Kidney (tissue), 14 donors: ENCODE results near the gene MRPL55. TPM values are rescaled to one million over a fixed set of nuclear protein-coding genes. Genes with fewer than 3 reads are reported as not detected.

ENCODE experiments used
- DNase-seq, 5 donors: peaks; one replicate each; pipeline ENCODE4 v3.0.0-alpha.2; 2013 to 2020
- FAIRE-seq: peaks from 2 replicates; lab custom pipeline; 2012; peaks lifted over from hg19 to GRCh38; lab: Jason Lieb, UNC
- H3K27ac ChIP-seq, 2 donors: one replicate each; pipeline ENCODE4 v1.7.0; 2013; ENCODE audit warnings: low read depth in 2 of 2, low read length in 2 of 2, inconsistent platforms in 1 of 2
- H3K27me3 ChIP-seq: one replicate; pipeline ENCODE4 v1.7.1; 2013; ENCODE audit warnings: low read length, inconsistent platforms; ENCODE audit not compliant: control insufficient read depth, insufficient read depth
- H3K36me3 ChIP-seq, 3 donors: one replicate each; pipeline versions ENCODE4 v1.7.0 to v1.7.1; 2013; ENCODE audit warnings: low read length in 3 of 3, control low read depth in 1 of 3, inconsistent platforms in 1 of 3; ENCODE audit not compliant: insufficient read depth in 3 of 3, control insufficient read depth in 2 of 3
- H3K4me1 ChIP-seq, 3 donors: one replicate each; pipeline versions ENCODE4 v1.7.0 to v1.7.1; 2013; ENCODE audit warnings: low read length in 3 of 3, inconsistent platforms in 1 of 3, low read depth in 1 of 3; ENCODE audit not compliant: control insufficient read depth in 2 of 3, insufficient read depth in 2 of 3
- H3K4me3 ChIP-seq, 3 donors: one replicate each; pipeline versions ENCODE4 v1.7.0 to v1.8.1; 2013; ENCODE audit warnings: low read length in 3 of 3, control low read depth in 1 of 3, inconsistent platforms in 1 of 3
- H3K9ac ChIP-seq, 3 donors: one replicate each; pipeline versions ENCODE4 v1.7.0 to v1.7.1; 2013; ENCODE audit warnings: low read length in 3 of 3, control low read depth in 1 of 3, inconsistent platforms in 1 of 3
- H3K9me3 ChIP-seq, 3 donors: one replicate each; pipeline versions ENCODE4 v1.7.0 to v1.7.1; 2013; ENCODE audit warnings: low read length in 3 of 3, control low read depth in 1 of 3, inconsistent platforms in 1 of 3; ENCODE audit not compliant: control insufficient read depth in 2 of 3, insufficient read depth in 1 of 3
- CTCF ChIP-seq: IDR thresholded peaks from 3 replicates; pipeline ENCODE4 v1.5.1; 2012; ENCODE audit warnings: mild to moderate bottlenecking, moderate library complexity, borderline replicate concordance; ENCODE audit not compliant: insufficient read depth; ENCODE audit errors: extremely low read depth
- intact Hi-C: fragments of 100-400 bp; cut with DNase I; formaldehyde crosslinking; loops from one replicate; pipeline ENCODE4 v1.11.1; 2022
- polyA plus RNA-seq: library from polyadenylated mRNA; stranded (reverse); fragments of 350-450 nt; fragmentation: Illumina TruSeq; extraction: RNeasy Lipid Tissue Mini Kit (QIAGEN cat#74804); gene quantifications from one replicate; pipeline ENCODE4 v1.2.3, GENCODE V29; 2014; ENCODE audit warnings: low read depth, low replicate concordance; ENCODE audit not compliant: insufficient read depth
- total RNA-seq: library from RNA; stranded (reverse); fragmentation: NEBNext Ultra II Directional; extraction: Animal tissue kit (Norgen Biotek cat#: 25700); gene quantifications from one replicate; pipeline ENCODE4 v1.2.1, GENCODE V29; 2021
- donor health status: control.
- donor health status: control.
- donor health status: control.
- donor health status: control.
- donor health status: control.
- donor health status: DM: yes; HTN: yes; CAD: no.
- donor health status: Normal renal cell carcinoma (clear cell type).

The MRPL55 gene
- total and polyA plus RNA-seq, 2 donors from 2014 or later: 37.8 to 141 TPM

DNA sequence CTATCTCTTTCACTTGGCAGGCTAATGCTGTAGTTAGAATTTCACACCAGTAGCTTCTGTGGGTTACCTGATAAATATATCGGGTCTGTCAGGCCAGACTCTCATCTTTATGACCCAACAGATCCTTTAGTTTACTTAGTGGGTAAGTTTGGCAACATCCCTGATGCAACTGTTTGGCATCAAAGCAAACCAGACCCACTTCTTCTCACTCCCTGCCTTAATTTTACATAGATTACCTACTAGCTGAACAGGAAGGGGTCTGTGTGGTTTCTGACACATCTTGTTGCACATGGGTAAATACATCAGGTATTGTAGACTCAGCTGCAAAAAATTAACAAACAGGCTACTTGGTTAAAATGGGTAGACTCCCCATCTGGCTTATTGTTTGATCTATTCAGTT, 27.8 kb upstream of the MRPL55 start:
- FAIRE-seq (no peak), DNase-seq (no peak)
- TF ChIP-seq CTCF: no peak
- no peak overlapping the region for H3K27ac ChIP-seq
- H3K9me3 ChIP-seq: no peaks in the 10 kb centered on the region
- H3K4me1 ChIP-seq: peaks cover 0 to 10% (median 7%) of the 10 kb centered on the region in 3 donors
- intact Hi-C loops: no loop called here
- H3K36me3 ChIP-seq: no peaks in the 10 kb centered on the region
- H3K4me3 ChIP-seq: no peak overlapping the region
- H3K27me3 ChIP-seq: no peaks in the 10 kb centered on the region
- no peak overlapping the region for H3K9ac ChIP-seq

- H3K27ac ChIP-seq: no peak overlapping the region
- H3K9me3 ChIP-seq: no peaks in the 10 kb centered on the region
- no peak overlapping the region for H3K4me3 ChIP-seq
- TF ChIP-seq CTCF: no peak
- FAIRE-seq (no peak), DNase-seq (no peak)
- no peaks in the 10 kb centered on the region for H3K4me1 ChIP-seq
- H3K9ac ChIP-seq: no peak overlapping the region
- no peaks in the 10 kb centered on the region for H3K27me3 ChIP-seq
- no peaks in the 10 kb centered on the region for H3K36me3 ChIP-seq
- intact Hi-C loops: no loop called here
These were observed 25.5 kb upstream of the MRPL55 start for GRCh38 chr1:228134591-228134990.

DNA sequence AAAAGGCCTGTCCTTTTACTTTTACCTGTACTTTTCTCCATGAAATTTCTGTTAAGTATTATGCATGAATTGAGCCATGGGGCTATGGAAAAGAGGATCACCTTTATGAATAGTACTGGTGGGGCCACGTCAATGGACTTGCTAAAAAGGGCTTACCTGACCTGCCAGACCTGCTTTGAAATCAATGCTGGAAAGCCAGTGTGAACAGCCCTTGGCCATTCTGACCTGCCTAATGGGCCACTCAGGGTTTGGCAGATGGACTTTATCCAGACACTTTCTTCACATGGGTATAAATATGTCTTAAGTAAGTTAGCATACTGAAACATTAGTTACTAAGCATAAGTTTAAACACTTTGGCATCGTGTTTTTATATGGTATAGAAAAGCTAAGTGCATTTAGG, 22.7 kb upstream of the MRPL55 start:
- Histone ChIP-seq H3K4me1 (no peaks in the 10 kb centered on the region), H3K9ac (no peak overlapping the region), H3K36me3 (no peaks in the 10 kb centered on the region), H3K27ac (no peak overlapping the region), H3K9me3 (no peaks in the 10 kb centered on the region), H3K27me3 (no peaks in the 10 kb centered on the region), H3K4me3 (no peak overlapping the region)
- FAIRE-seq (no peak), DNase-seq (no peak)
- intact Hi-C loops: no loop called here
- TF ChIP-seq CTCF: no peak

- H3K9me3 ChIP-seq: no peaks in the 10 kb centered on the region
- H3K27me3 ChIP-seq: no peaks in the 10 kb centered on the region
- H3K9ac ChIP-seq: no peak overlapping the region
- no peak for DNase-seq
- H3K27ac ChIP-seq: no peak overlapping the region
- no peak overlapping the region for H3K4me3 ChIP-seq
- H3K4me1 ChIP-seq: no peaks in the 10 kb centered on the region
- no peak for FAIRE-seq
- TF ChIP-seq CTCF: no peak
- no peaks in the 10 kb centered on the region for H3K36me3 ChIP-seq
- intact Hi-C loops: no loop called here
These were observed 16.1 kb upstream of the MRPL55 start for GRCh38 chr1:228125185-228125584.
